Activated naive CD4-positive, alpha-beta T cell treated with anti-CD3 and anti-CD28 coated beads, Interleukin-2, amount 10 ng/mL, durations not matched to agents 7 days and 5 days (primary cell): Measurements from ENCODE around the gene TMEM239.
"Not testable (repeated sequence)": the region's sequence is repeated elsewhere in the genome, so short reads cannot be mapped to it uniquely, and the experiment has no call there.

ENCODE experiments used
- CTCF ChIA-PET: fragments of 350-600 bp; sonication (Branson Sonifier 250); formaldehyde crosslinking; loops from one replicate; lab custom pipeline; 2021; ENCODE audit warnings: antibody characterized with exemption; lab: Charles Lee
- DNase-seq: peaks from one replicate; pipeline ENCODE4 v3.0.0-alpha.2; 2020
- H3K27ac Mint-ChIP-seq: one replicate; pipeline ENCODE4 v1.8.0; 2021; ENCODE audit warnings: mild to moderate bottlenecking, moderate library complexity, mixed read lengths
- H3K27me3 Mint-ChIP-seq: one replicate; pipeline ENCODE4 v1.8.0; 2021; ENCODE audit warnings: mild to moderate bottlenecking, mixed read lengths
- H3K36me3 Mint-ChIP-seq: one replicate; pipeline ENCODE4 v1.8.0; 2021; ENCODE audit warnings: mixed read lengths
- H3K4me1 Mint-ChIP-seq: one replicate; pipeline ENCODE4 v1.8.0; 2021; ENCODE audit warnings: mixed read lengths
- H3K4me3 Mint-ChIP-seq: one replicate; pipeline ENCODE4 v1.8.0; 2021; ENCODE audit warnings: mild to moderate bottlenecking, moderate library complexity, mixed read lengths
- H3K9me3 Mint-ChIP-seq: one replicate; pipeline ENCODE4 v1.8.0; 2021; ENCODE audit warnings: mixed read lengths

Gene TMEM239

DNA sequence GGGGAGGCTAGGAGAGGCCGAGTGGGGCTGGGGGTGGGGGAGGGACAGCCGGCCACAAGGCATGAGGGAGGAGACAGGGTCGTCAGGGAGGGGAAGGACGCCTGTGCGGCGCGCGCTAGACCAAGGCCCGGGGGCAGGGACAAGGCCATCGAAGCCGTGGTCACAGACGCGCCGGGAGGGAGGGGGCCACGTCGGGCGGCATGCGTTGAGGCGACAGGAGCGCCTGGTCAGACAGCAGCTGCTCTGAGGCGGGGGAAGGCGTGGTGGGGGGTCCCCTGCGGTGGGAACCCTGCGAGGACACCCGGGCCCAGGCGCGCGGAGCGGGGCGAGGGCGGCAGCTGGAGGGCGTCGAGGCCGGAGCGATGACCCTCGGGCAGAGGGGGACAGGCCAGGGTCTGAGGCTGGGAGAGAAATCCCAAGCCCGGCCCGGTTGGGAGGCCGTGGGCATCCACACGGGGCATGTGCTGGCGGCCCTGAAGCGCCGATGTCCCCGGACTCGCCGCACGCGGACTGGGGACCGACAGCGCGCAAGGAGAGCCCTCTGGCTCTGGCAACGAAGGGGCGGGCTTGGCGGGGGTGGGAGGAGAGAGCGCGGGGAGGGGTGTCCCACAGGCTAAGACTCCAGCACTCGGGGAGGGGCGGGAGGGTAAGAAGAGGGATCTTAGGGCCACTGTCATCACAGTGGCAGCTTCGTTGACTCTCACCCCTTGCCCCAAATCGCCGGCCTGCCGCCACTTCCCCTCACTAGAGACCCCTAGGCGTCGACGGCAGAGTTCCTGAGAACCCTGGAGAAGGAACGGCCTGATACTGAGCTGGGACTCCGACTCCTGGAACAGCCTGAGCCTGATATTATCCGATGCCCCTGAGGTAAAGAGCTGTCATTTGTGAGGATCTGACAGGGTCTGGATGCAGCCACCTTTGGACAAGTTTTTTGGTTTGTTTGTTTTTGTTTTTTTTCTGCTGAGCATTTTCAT, 5.0 kb downstream of the TMEM239 start:
- H3K9me3 Mint-ChIP-seq, result no peaks in the 10 kb centered on the region
- H3K27ac Mint-ChIP-seq, result no peak overlapping the region
- no peak overlapping the region for H3K4me3 Mint-ChIP-seq
- CTCF ChIA-PET, result no interaction called here
- H3K36me3 Mint-ChIP-seq, result no peaks in the 10 kb centered on the region
- no peak for DNase-seq
- peaks cover 25% of the 10 kb centered on the region for H3K4me1 Mint-ChIP-seq
- peaks cover 61% of the 10 kb centered on the region for H3K27me3 Mint-ChIP-seq

DNA sequence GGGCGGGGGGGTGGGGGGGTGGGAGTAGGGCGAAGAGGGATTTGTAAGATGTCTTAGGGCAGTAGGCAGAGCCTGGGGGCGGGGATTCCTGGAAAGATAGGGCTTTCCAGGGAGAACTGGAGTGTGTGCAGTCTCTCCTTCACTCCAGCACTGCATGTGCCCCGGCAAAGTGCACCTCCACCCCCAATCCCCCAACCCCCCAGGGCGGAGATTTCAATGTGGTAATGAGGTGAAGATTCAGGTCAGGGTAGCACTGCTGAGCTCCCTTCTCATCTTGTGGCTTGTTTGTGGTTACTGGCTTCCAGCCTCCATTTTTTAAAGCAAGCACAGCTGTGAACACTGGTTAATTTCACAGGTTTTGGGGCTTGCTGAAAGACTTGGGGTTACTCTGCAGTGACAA, 5.9 kb downstream of the TMEM239 start:
- peak; percentile 74 for DNase-seq
- no peaks in the 10 kb centered on the region for H3K9me3 Mint-ChIP-seq
- peaks cover 61% of the 10 kb centered on the region for H3K27me3 Mint-ChIP-seq
- H3K36me3 Mint-ChIP-seq, result no peaks in the 10 kb centered on the region
- H3K27ac Mint-ChIP-seq, result no peak overlapping the region
- no peak overlapping the region for H3K4me3 Mint-ChIP-seq
- peaks cover 34% of the 10 kb centered on the region for H3K4me1 Mint-ChIP-seq
- CTCF ChIA-PET, result interaction anchor here (0.7 kb wide), 1 partner anchor 53 kb away, joined by 3 read pairs; no protein-coding TSS in a partner anchor

DNA sequence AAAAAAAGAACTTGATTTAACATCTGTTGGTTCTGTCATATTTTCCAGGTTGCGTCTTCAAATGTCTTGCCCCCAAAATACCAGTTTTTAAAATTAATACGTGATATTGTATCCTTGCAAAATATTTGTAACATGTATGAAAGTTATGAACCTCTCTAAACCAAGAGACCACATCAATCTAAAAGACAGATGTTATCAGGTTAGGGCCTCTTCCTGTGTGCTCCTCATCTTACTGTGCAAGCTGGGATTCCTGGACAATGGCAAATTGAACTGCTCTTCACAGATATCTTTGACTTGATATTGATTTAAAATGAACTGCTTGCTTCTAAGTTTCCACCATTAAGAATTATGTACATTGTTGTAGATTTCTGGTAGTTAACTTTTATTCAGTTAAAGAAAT, 9.6 kb downstream of the TMEM239 start:
- Mint-ChIP-seq H3K36me3 (no peaks in the 10 kb centered on the region), H3K9me3 (no peaks in the 10 kb centered on the region), H3K27ac (no peak overlapping the region), H3K4me1 (peaks cover 26% of the 10 kb centered on the region), H3K27me3 (peaks cover 56% of the 10 kb centered on the region), H3K4me3 (no peak overlapping the region)
- no peak for DNase-seq
- CTCF ChIA-PET, result no interaction called here

DNA sequence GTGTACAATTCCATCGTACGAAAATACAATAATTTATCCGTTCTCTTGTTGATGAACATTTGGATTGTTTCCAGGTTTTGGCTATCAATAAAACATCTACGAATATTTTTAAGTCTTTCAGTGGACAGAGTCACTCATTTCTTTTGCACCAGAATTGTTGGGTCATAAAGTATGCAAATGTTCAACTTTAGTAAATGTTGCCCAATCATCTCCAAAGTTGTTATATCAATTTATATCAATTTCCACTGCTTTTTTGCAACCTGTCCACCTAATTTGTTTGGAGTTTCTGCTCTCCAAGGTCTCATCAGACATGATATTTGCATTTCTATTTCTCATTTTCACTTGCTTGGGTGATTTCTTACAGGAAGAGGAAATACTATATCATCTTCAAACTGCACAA, 10.5 kb downstream of the TMEM239 start:
- H3K4me1 Mint-ChIP-seq, result peaks cover 23% of the 10 kb centered on the region
- DNase-seq, result no peak
- no peaks in the 10 kb centered on the region for H3K36me3 Mint-ChIP-seq
- H3K9me3 Mint-ChIP-seq, result no peaks in the 10 kb centered on the region
- no peak overlapping the region for H3K27ac Mint-ChIP-seq
- no peak overlapping the region for H3K4me3 Mint-ChIP-seq
- H3K27me3 Mint-ChIP-seq, result peaks cover 54% of the 10 kb centered on the region
- CTCF ChIA-PET, result no interaction called here

DNA sequence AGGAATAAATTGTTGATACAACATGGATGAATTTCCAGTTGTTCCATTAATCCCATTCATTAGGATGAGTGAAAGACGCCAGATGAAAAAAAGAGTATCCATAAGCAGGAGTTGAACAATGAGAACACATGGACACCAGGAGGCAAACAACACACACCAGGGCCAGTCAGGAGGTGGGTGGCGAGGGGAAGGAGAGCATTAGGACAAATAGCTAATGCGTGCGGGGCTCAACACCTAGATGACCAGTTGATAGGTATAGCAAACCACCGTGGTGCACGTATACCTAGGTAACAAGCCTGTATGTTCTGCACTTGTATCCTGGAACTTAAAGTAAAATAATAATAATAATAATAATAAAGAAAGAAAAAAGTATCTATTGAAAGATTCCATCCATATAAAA, 13.2 kb downstream of the TMEM239 start:
- CTCF ChIA-PET, result no interaction called here
- no peak overlapping the region for H3K27ac Mint-ChIP-seq
- H3K4me3 Mint-ChIP-seq, result no peak overlapping the region
- peaks cover 19% of the 10 kb centered on the region for H3K4me1 Mint-ChIP-seq
- H3K36me3 Mint-ChIP-seq, result no peaks in the 10 kb centered on the region
- H3K27me3 Mint-ChIP-seq, result peaks cover 57% of the 10 kb centered on the region
- no peak for DNase-seq
- H3K9me3 Mint-ChIP-seq, result no peaks in the 10 kb centered on the region

DNA sequence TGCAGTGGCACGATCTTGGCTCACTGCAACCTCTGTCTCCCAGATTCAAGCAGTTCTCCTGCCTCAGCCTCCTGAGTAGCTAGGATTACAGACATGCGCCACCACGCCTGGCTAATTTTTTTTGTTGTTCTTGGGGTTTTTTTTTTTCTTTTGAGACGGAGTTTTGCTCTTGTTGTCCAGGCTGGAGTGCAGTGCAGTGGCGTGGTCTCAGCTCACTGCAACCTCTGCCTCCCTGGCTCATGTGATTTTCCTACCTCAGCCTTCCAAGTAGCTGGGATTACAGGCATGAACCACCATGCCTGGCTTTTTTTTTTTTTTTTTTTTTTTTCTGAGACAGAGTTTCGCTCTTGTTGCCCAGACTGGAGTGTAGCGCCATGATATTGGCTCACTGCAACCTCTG, 15.0 kb downstream of the TMEM239 start:
- H3K4me3 Mint-ChIP-seq, H3K27ac Mint-ChIP-seq, H3K36me3 Mint-ChIP-seq, H3K9me3 Mint-ChIP-seq, DNase-seq, CTCF ChIA-PET: not testable (repeated sequence)
- Mint-ChIP-seq H3K4me1 (peaks cover 13% of the 10 kb centered on the region), H3K27me3 (peaks cover 57% of the 10 kb centered on the region)

DNA sequence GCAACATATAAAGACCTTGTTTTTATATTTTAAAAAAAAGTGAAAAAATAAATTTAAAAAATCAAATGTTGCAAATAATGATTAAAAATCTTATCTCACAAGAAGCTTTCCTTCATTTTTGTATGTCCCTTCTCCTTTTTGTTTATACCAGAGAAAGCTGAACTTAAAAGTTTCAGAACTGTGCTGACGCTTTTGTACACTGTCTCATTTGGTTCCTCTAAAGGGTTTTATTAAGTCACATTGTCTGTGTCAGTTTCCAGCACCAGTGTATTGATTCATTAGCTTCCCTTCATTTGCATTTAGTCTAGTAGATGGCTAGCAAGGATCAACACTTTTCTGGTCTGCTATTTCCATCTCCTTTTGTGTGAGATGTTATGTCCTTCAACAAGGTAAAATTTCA, 17.6 kb downstream of the TMEM239 start:
- H3K4me3 Mint-ChIP-seq, result no peak overlapping the region
- DNase-seq, result no peak
- peaks cover 34% of the 10 kb centered on the region for H3K27me3 Mint-ChIP-seq
- no peak overlapping the region for H3K27ac Mint-ChIP-seq
- no peaks in the 10 kb centered on the region for H3K9me3 Mint-ChIP-seq
- CTCF ChIA-PET, result no interaction called here
- H3K4me1 Mint-ChIP-seq, result peaks cover 2% of the 10 kb centered on the region
- peaks cover 8% of the 10 kb centered on the region for H3K36me3 Mint-ChIP-seq

DNA sequence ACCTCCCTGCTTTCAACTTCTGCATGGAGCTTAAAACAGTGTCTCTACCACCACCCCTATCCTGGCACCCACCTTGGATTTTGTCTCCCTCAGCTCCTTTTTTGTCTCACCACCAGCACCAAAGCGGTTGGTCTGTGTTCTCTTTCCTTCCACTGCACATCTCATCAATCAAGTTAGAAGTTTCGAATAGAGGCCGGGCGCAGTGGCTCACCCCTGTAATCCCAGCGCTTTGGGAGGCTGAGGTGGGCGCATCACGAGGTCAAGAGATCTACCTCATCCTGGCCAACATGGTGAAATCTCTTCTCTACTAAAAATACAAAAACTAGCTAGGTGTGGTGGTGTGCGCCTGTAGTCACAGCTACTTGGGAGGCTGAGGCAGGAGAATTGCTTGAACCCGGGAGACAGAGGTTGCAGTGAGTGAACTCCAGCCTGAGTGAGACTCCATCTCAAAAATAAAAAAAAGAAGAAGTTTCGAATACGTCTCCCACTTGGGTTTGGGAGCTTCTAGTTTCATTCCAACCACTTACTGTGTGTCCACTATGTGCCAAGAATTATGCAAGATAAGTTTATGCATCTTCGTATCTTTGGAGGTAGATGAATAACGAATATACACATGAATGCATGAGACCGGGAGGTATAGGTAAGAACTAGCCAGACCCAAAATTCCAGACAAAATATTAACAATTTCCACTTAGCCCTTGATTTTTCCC, 18.4 kb downstream of the TMEM239 start:
- H3K27ac Mint-ChIP-seq, result no peak overlapping the region
- no peak overlapping the region for H3K4me3 Mint-ChIP-seq
- CTCF ChIA-PET, result no interaction called here
- H3K4me1 Mint-ChIP-seq, result peaks cover 7% of the 10 kb centered on the region
- H3K27me3 Mint-ChIP-seq, result peaks cover 28% of the 10 kb centered on the region
- DNase-seq, result no peak
- no peaks in the 10 kb centered on the region for H3K9me3 Mint-ChIP-seq
- H3K36me3 Mint-ChIP-seq, result peaks cover 11% of the 10 kb centered on the region

DNA sequence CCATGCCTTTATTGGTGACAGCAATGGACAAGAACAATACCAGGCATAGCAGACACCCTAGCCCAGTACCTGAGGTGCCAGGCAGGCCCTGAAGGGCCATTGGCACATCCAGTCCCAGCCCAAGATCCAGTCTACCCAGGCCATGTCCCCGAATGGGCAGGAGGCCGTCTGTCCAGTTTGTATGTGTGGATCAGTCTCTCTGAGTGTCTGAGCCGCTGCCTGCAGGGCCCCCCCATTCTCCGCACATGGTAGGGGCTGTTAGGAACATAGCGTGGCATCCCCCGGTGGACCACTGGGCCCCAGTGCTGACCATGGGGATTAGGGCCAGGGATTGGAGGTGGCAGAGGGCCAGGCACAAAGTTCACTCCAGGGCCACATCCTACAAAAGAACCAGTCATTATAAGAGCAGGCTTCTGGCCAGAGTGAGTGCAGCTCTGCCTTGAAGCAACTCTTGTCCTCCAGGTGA, 19.2 kb downstream of the TMEM239 start:
- H3K9me3 Mint-ChIP-seq, result no peaks in the 10 kb centered on the region
- CTCF ChIA-PET, result no interaction called here
- H3K27ac Mint-ChIP-seq, result no peak overlapping the region
- peaks cover 11% of the 10 kb centered on the region for H3K4me1 Mint-ChIP-seq
- peaks cover 20% of the 10 kb centered on the region for H3K27me3 Mint-ChIP-seq
- H3K36me3 Mint-ChIP-seq, result peaks cover 11% of the 10 kb centered on the region
- no peak overlapping the region for H3K4me3 Mint-ChIP-seq
- DNase-seq, result no peak

DNA sequence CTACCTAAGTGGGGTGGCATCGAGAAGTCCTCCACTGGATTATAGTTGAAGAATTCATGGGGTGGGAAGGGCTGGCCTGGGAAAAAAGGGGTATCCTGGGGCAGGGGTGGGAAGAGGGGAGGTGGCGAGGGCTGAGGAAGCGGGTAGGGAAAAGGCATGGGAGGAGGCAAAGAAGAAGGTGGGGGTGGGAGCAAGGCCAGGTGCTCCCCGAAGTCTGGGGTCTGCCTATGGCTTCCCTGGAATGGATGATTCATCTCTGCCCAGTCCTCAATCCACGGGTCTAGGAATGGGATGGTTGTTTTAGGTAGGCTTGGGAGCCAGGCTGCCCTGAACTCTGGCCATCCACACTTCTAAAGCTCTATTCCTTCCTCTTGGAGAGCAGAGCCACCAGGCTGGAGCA, 19.9 kb downstream of the TMEM239 start:
- peaks cover 18% of the 10 kb centered on the region for H3K27me3 Mint-ChIP-seq
- no peaks in the 10 kb centered on the region for H3K9me3 Mint-ChIP-seq
- peaks cover 11% of the 10 kb centered on the region for H3K36me3 Mint-ChIP-seq
- DNase-seq, result no peak
- CTCF ChIA-PET, result no interaction called here
- H3K27ac Mint-ChIP-seq, result no peak overlapping the region
- peaks cover 12% of the 10 kb centered on the region for H3K4me1 Mint-ChIP-seq
- no peak overlapping the region for H3K4me3 Mint-ChIP-seq

DNA sequence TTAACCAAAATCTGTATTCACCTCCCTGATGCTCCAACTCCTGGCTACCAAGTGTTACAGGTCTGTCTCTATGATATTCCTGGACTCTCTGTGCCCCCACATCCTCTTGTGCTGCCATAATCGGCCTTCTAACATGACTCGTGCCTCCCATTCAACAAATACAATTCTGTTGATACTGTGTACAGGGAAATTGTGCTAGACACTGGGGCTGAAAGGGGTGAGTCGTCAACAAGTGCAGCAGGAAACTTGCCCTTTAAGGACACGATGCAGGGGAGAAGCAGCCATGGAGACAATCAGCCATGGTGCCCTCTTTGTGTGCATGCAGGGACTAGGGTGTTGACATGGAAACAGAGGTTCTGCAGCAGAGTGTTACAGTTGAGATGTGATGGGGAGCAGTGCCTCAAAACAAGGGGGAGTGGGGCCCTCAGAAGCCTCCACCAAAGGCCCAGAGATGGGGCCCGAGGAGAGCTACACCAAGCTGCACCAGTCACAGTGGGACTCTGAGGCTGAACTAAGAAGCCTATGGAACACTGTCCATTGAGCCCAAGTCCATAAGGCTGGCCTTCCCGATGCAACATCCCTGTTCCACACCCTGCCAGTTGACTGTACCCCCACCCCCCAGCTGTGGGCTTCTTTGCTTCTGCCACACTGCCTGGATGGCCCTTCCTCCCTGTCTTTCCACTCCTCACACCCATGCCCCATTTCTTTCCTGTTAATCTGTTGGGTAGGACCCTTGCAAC, 21.2 kb downstream of the TMEM239 start:
- H3K27me3 Mint-ChIP-seq, result peaks cover 9% of the 10 kb centered on the region
- no peaks in the 10 kb centered on the region for H3K9me3 Mint-ChIP-seq
- peaks cover 11% of the 10 kb centered on the region for H3K36me3 Mint-ChIP-seq
- H3K4me1 Mint-ChIP-seq, result peaks cover 16% of the 10 kb centered on the region
- H3K27ac Mint-ChIP-seq, result no peak overlapping the region
- no peak for DNase-seq
- CTCF ChIA-PET, result interaction anchor here (0.6 kb wide), 1 partner anchor 216 kb away, joined by 4 read pairs; no protein-coding TSS in a partner anchor
- no peak overlapping the region for H3K4me3 Mint-ChIP-seq

DNA sequence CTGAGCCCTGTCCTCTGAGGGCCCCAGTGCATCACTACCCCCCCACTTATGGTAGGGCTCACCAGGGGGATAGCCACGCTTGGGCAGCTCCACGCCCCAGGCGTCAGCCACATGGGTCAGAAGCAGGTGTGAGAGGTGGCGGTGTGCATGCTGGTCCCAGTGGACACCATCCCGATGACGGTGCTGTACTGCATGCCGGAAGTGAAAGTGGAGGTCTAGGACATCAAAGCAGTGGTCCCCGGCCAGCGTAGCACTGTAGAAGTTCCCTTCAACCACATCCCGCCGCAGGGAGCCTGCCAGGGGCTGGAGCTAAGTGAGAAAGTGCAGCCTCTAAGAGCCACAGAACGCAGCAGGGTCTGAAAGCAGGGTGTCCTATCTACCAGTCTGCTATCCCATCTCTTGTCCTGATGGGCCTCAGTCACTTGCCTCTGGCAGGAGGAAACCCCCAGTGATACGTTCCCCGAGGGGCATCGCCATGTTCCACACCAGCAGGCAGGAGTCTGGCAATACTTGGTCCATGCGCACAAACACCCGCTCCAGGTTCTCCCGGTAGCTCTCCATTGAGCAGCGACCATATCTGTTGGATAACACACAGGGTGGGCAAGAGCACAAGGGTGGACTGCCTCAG, 22.1 kb downstream of the TMEM239 start:
- peaks cover 6% of the 10 kb centered on the region for H3K27me3 Mint-ChIP-seq
- peaks cover 16% of the 10 kb centered on the region for H3K4me1 Mint-ChIP-seq
- no peak for DNase-seq
- CTCF ChIA-PET, result interaction anchor here (0.6 kb wide), 1 partner anchor 149 kb away, joined by 4 read pairs; no protein-coding TSS in a partner anchor
- no peaks in the 10 kb centered on the region for H3K9me3 Mint-ChIP-seq
- H3K36me3 Mint-ChIP-seq, result peaks cover 11% of the 10 kb centered on the region
- no peak overlapping the region for H3K27ac Mint-ChIP-seq
- no peak overlapping the region for H3K4me3 Mint-ChIP-seq

DNA sequence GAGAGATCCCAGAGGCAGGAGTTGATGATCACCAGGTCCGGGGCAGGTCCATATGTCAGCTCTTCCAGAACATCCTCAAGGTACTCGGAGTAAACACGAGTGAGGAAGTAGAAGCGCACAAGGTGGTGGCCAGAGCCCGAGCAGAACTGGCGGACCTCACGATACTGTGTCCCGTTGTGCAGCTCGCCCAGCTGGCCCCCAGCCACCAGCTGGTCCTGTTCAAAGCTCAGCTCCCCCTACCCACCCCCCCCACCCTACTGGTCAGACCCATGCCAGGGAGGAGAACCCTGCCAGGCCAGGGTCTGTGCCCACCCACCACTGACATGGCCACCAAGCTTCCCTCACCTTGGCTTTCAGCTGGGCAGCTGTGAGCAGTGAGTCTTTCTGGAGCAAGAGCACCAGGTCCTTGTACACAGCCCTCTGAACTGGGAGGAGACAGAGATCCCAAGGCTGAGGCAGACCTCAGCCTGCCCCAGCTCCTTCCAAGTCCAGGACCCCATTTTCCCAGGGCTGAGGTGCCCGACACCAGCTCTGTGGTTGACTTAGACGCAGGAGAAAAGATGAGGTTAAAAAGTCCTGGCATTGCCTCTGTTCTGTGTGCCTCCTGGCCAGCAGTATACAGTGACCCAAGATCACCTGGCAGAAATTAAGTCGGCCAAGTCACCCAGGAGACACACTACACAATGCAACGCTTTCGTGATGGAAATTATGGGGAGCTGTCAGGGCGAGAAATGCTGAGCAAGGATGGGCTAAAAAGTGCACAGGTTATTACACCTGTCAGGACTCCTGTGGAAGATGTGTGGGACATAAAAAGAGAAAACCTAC, 22.9 kb downstream of the TMEM239 start:
- peaks cover 13% of the 10 kb centered on the region for H3K36me3 Mint-ChIP-seq
- peak overlapping the region; percentile 81 for H3K27ac Mint-ChIP-seq
- no peak for DNase-seq
- H3K4me3 Mint-ChIP-seq, result peak overlapping the region; percentile 65
- no peaks in the 10 kb centered on the region for H3K9me3 Mint-ChIP-seq
- H3K4me1 Mint-ChIP-seq, result peaks cover 16% of the 10 kb centered on the region
- CTCF ChIA-PET, result interaction anchor here (0.6 to 1.6 kb wide), 3 partner anchors 95 to 151 kb away, joined by 3 to 7 read pairs (median 4); no protein-coding TSS in a partner anchor
- H3K27me3 Mint-ChIP-seq, result peaks cover 4% of the 10 kb centered on the region
